GM12864 (cell line): Measurements from ENCODE around the gene CDON.

Experiments used
- DNase-seq: peaks from one replicate; pipeline ENCODE4 v3.0.0-alpha.2; 2011; ENCODE audit warnings: low read depth
- H3K4me3 ChIP-seq: 2 replicates; pipeline ENCODE4 v1.5.1; 2011; ENCODE audit warnings: mild to moderate bottlenecking, low read depth, low read length, control low read depth
- CTCF ChIP-seq: IDR thresholded peaks from 2 replicates; pipeline ENCODE4 v1.5.1; 2011; ENCODE audit warnings: low read depth, mild to moderate bottlenecking, moderate library complexity, low read length, control low read depth, inconsistent platforms; ENCODE audit errors: missing control alignments

The CDON gene

GRCh38 chr11:126100716-126101115 is 38.0 kb upstream of the CDON start:
- no peak overlapping the region for H3K4me3 ChIP-seq
- DNase-seq, result no peak
- TF ChIP-seq CTCF, result no peak

GRCh38 chr11:126098204-126098769 is 35.6 kb upstream of the CDON start:
- TF ChIP-seq CTCF, result no peak
- H3K4me3 ChIP-seq, result no peak overlapping the region
- no peak for DNase-seq

GRCh38 chr11:126095745-126096144 is 33.1 kb upstream of the CDON start:
- no peak for TF ChIP-seq CTCF
- no peak for DNase-seq
- no peak overlapping the region for H3K4me3 ChIP-seq

- no peak for DNase-seq
- H3K4me3 ChIP-seq, result no peak overlapping the region
- TF ChIP-seq CTCF, result no peak
Observed at GRCh38 chr11:126090452-126090851, 27.8 kb upstream of the CDON start.

GRCh38 chr11:126088999-126089398 is 26.3 kb upstream of the CDON start:
- H3K4me3 ChIP-seq, result no peak overlapping the region
- TF ChIP-seq CTCF, result no peak
- no peak for DNase-seq

GRCh38 chr11:126086248-126086647 is 23.6 kb upstream of the CDON start:
- TF ChIP-seq CTCF, result no peak
- no peak for DNase-seq
- no peak overlapping the region for H3K4me3 ChIP-seq

GRCh38 chr11:126084608-126084912 is 21.9 kb upstream of the CDON start:
- DNase-seq, result no peak
- H3K4me3 ChIP-seq, result no peak overlapping the region
- TF ChIP-seq CTCF, result no peak
